GM18520 (cell line): ENCODE measurements around the gene ADAMTS12.

ENCODE experiments used
- ATAC-seq: cut with Tn5 transposase; IDR thresholded peaks from one replicate; pipeline ENCODE4 v1.9.1; 2021; ENCODE audit not compliant: unreplicated experiment

ADAMTS12 gene

GRCh38 chr5:33850100-33850594 lies 41.6 kb downstream of the ADAMTS12 start:
- peak; percentile 94 for ATAC-seq

DNA sequence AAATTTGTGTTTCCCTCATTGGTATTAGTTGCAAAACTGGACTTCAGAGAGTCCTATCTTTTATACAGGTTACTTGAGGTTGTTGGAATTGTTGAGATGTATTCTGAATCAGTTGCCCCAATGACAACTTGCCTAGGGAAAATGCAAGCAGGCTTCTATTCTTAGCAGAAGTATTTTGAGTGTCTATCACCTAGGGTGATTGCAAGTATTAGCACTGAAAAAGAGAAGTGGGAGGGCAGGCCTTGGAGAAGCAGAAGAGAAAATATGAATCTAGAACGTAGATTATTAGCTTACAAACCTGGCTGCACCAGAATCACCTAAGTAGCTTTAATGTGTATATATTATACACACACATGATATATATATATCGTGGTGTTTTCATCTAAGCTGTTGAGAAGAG lies 43.2 kb downstream of the ADAMTS12 start:
- peak; percentile 27 for ATAC-seq

- ATAC-seq = no peak
Measured at GRCh38 chr5:33846851-33847250, 44.9 kb downstream of the ADAMTS12 start.

GRCh38 chr5:33843579-33843978 lies 48.2 kb downstream of the ADAMTS12 start:
- ATAC-seq = no peak

DNA sequence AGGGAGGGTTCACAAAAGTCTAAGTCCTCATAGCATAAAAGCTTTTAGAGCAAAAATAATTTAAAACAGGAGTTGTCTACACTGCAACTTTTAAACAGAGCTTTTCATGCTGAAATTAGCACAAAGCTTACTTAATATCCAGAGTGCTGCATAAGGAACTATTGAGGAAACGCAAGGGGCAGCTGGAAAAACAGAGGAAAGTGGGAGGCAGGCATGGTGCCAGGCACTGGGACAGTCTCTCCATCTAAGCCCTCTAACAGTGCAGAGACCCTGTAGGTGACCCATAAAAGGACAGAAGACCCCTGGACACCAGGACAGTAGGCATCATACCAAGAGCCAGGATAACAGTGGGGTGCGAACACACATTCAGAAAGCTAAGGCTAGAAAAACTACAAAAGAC lies 49.3 kb downstream of the ADAMTS12 start:
- ATAC-seq = no peak

DNA sequence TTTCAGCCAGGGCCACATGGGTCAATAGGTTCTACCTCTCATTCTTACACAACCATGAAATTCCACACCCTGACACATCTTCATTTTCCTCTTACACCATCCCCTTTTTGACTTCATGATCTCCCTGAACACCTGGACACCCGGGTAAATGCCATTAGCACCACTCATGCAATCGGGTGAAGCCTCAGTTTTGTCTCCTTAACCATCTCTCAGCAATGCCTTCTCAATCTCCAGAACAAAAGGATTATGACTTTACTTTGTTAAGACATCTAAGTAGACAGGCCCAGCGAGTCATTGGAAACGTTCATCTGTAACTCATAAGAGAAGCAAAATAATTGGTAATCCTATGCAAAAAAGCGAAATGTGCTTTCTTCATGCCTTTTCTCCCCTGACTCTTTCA lies 49.9 kb downstream of the ADAMTS12 start:
- no peak for ATAC-seq

GRCh38 chr5:33840927-33841547 lies 50.8 kb downstream of the ADAMTS12 start:
- peak; percentile 55 for ATAC-seq

DNA sequence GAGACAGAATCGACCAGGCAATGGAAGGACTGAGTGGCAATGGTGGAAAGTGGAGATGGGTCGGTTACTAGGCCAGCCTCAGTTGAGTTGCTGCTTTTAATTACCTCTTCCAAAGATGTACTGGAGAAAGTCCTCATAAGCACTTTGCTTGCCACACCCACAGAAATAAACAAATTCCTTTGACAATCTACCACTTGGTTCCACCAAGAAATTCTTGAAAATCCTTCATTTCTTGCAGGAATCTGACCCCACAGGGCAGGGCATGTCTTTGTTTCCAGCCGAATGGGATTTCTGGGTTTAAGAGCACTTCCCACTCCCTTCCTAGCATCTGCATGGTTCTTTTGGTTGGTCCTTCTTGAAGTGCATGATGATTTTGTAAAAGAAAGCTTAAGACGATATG lies 54.5 kb downstream of the ADAMTS12 start:
- ATAC-seq = no peak

DNA sequence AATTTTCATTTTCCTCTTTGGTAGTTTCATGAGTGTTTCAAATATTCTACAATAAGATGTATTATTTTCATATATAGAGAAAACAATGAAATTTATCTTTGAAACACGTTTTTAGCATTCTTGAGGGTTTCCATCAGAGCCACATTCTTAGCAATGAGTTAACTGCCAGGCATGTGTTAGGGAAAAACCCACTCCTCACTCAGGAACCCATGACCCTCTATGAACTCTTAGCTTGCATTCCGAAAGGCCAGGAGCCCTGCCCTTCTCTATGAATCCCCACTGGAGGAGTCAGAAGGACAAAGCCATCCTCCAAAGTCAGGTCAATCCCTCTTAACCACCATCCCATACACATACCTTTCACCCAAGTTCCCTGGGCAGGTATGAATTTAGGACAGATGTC lies 57.5 kb downstream of the ADAMTS12 start:
- ATAC-seq = no peak

DNA sequence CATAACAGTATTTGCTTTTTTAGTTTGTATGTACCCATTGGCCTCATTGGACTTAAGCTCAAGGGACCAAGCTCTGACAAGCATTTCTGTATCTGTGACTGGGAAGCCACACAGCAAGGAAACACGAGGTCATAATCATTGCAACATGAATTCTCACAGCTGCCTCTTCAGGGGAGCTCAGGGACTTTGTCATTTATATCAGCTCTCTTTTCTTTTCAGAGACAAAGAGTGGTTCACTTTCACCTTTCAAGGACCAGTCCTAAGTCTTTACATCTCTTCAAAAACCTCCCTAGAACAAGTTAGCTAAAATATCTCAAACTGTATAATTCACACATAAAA lies 58.6 kb downstream of the ADAMTS12 start:
- no peak for ATAC-seq

DNA sequence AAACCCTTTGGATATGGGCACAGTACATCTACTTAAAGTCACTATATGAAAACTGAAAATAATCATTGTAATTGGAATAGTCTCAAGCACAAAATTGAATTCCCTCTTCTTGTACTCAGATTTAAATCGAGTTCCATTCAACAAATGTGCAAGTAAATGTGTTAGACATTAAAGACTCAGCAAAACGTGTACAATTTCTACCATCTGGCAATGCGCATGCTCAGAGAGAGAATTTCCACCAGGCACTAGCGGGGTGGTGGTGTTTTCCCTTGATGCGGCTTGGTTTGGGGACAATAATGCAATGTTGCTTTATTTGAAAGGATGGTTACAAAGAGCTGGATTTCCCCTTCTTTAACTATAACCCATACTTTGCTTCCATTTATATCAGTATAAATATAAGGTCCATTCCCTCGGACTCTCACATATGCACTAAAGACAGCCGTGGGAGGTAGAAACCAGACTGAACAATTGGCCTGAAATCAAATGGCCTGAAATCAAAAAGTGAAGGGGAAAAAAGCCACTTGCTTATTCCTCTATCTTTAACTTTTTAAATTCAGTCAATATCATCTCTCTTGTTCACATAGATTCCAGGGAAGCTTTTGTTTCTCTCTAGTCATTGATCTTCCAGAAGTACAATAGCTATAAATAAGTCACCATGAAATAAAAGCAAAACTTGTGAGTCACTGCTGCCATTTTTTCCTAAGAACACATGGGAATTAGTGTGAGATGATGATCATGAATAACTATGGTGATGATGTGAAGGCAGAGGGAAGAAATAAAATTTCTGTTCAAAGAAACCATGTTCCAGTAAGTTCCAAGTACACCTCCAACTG lies 59.2 kb downstream of the ADAMTS12 start:
- no peak for ATAC-seq

- ATAC-seq = no peak
Measured at GRCh38 chr5:33831041-33831440, 60.7 kb downstream of the ADAMTS12 start.

DNA sequence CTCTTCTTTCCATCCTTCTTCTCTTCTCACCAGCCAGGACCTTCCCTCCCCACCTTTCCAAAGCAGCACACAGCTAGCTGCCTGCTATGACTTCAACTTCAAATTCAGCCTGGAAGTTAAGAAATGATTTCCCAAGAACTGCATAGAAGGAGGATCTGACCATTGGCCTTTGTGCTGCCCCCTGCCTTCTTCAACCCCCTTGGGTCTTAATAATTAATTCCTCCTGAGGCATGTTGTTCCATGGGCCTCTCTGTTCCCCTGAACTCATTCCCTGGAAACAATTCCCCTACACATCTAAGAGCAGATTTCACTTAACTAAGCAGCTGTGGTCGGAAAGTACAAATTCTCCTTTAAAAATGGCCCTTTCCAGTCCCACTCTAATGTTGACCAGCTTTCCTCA lies 62.4 kb downstream of the ADAMTS12 start:
- ATAC-seq = no peak

DNA sequence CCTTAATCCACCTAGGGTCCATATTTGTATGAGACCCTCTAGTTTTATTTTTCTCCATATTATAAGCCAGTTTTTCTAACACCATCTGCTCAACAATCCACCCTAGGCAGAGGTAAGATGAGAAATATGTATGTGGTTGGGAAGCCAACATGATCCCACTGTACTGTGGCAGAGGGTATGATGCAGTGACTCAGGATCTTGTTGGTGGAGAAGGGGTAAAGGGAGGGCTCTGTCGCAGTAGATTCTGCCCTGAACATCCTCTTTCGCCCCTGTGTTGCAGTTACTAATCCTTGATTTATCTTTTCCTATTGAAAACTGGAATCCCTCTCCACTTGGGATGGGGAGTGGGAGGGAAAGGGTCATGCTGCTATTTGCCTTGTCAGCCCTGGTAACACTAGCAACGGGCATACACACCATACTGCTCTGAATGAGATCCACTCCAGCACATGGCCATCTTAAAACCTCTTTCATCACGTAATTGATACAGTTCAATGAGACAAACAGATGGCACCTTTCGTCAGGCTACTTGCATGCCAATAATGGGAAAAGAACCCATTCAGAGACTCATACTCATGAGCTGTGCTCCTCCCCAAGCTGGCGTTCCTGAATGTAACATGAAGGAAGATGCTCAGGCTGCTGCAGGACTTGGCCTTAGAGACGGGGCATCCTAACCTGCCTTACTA lies 63.0 kb downstream of the ADAMTS12 start:
- ATAC-seq = no peak

DNA sequence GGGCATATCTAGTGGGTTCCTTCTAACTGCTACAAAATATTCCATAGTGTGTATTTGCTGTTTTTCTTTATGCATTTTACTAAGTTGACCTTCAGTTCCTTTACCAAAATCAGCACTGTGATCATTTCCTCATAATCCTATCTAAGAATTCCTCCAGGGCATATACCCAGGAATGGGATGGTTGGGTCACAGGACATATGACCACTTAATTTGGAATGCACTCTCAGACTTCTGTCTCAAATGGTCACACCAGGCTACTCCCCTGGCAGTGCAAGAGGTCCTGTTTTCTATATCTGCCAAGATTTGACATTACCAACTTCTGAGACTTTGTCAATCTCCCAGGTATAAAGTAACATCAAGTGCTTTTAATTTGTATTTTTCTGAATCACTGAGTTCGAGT lies 63.9 kb downstream of the ADAMTS12 start:
- ATAC-seq = no peak

DNA sequence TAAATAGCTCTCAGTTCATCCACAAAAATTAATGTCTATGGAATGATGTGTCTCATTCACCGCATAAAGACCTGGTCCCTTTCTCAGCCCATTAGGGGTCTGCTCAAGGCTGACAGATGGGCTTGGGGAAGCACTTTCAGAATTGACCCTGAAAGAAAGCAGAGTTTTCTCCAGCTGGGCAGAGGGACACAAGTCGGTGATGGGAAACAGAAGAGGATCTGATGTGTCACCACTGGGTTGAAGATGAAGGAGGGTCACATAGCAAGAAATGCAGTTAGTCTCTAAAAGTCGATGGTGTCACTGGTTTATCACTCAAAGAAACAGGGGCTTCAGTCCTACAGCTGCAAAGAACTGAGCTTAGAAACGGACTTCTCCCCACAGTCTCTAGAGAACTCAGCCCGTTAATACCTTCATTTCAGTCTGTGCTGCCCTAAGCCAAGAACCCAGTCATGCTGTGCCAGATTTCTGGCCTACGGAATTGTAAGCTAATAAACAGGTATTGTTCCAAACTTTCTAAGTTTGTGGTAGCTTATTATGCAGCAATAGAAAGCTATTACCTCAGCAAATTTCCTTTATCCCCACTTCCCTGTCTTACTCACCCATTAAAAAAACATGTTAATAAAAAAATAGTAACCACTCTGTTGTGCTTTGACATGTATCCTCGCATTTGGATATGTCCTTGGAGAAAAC lies 64.6 kb downstream of the ADAMTS12 start:
- ATAC-seq = no peak

DNA sequence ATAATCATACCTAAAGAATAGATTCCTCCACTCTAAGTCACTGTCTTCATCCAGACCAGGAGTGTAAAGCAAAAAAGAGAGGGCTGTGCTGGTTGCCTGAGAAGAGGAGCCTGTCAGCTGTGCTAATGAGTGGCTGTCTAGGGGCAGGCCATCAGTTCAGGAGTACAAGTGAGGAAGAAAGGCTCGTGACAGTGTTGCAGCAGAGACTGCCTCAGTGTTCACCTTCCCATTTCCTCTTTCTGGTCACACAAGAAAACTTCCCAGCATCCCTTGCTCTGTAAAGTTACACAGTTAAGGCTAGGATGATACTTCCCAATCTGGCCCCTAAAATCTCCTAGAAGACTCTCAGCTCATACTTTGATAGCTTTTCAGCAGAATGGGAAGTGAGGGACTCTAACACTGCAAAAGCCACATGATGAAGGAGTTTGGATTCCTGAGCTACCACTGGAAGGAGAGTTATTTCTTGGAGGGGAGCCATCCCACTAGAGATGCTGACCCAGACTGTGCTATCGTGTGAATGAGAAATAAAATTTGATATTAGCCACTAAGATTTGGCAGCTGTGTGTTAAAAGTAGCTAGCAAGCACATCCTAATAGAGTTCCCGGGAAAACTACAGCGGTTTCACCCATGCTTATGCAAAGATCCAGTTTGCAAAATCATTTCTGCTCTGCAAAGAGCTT lies 67.1 kb downstream of the ADAMTS12 start:
- ATAC-seq = no peak

DNA sequence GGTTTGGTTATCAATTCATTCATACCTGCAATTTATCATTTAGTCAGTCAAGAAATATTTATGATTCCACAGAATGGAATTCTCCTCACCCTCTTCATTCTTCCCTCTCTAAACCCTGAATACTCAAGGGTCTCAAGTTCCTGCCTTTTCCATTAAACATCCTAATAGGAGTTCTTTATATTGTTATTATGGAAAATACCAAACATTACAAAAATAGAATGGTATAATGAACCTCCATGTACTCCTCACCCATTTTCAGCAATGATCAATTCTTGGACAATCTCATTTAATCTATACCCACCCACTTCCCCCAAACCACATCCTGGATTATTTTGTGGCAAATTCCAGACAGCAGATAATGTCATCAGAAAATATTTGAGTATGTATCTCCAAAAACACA lies 74.5 kb downstream of the ADAMTS12 start:
- no peak for ATAC-seq

- no peak for ATAC-seq
Measured at GRCh38 chr5:33816791-33817190, 75.0 kb downstream of the ADAMTS12 start.

GRCh38 chr5:33812746-33813145 lies 79.0 kb downstream of the ADAMTS12 start:
- no peak for ATAC-seq
